Kidney (tissue), 14 donors: ENCODE data around the gene DRICH1. TPM values are rescaled to one million over a fixed set of nuclear protein-coding genes. Genes with fewer than 3 reads are reported as not detected.

Source experiments
- DNase-seq, 5 donors: peaks; one replicate each; pipeline ENCODE4 v3.0.0-alpha.2; 2013 to 2020
- FAIRE-seq: peaks from 2 replicates; lab custom pipeline; 2012; peaks lifted over from hg19 to GRCh38; lab: Jason Lieb, UNC
- H3K27ac ChIP-seq, 2 donors: one replicate each; pipeline ENCODE4 v1.7.0; 2013; ENCODE audit warnings: low read depth in 2 of 2, low read length in 2 of 2, inconsistent platforms in 1 of 2
- H3K27me3 ChIP-seq: one replicate; pipeline ENCODE4 v1.7.1; 2013; ENCODE audit warnings: low read length, inconsistent platforms; ENCODE audit not compliant: control insufficient read depth, insufficient read depth
- H3K36me3 ChIP-seq, 3 donors: one replicate each; pipeline versions ENCODE4 v1.7.0 to v1.7.1; 2013; ENCODE audit warnings: low read length in 3 of 3, control low read depth in 1 of 3, inconsistent platforms in 1 of 3; ENCODE audit not compliant: insufficient read depth in 3 of 3, control insufficient read depth in 2 of 3
- H3K4me1 ChIP-seq, 3 donors: one replicate each; pipeline versions ENCODE4 v1.7.0 to v1.7.1; 2013; ENCODE audit warnings: low read length in 3 of 3, inconsistent platforms in 1 of 3, low read depth in 1 of 3; ENCODE audit not compliant: control insufficient read depth in 2 of 3, insufficient read depth in 2 of 3
- H3K4me3 ChIP-seq, 3 donors: one replicate each; pipeline versions ENCODE4 v1.7.0 to v1.8.1; 2013; ENCODE audit warnings: low read length in 3 of 3, control low read depth in 1 of 3, inconsistent platforms in 1 of 3
- H3K9ac ChIP-seq, 3 donors: one replicate each; pipeline versions ENCODE4 v1.7.0 to v1.7.1; 2013; ENCODE audit warnings: low read length in 3 of 3, control low read depth in 1 of 3, inconsistent platforms in 1 of 3
- H3K9me3 ChIP-seq, 3 donors: one replicate each; pipeline versions ENCODE4 v1.7.0 to v1.7.1; 2013; ENCODE audit warnings: low read length in 3 of 3, control low read depth in 1 of 3, inconsistent platforms in 1 of 3; ENCODE audit not compliant: control insufficient read depth in 2 of 3, insufficient read depth in 1 of 3
- CTCF ChIP-seq: IDR thresholded peaks from 3 replicates; pipeline ENCODE4 v1.5.1; 2012; ENCODE audit warnings: mild to moderate bottlenecking, moderate library complexity, borderline replicate concordance; ENCODE audit not compliant: insufficient read depth; ENCODE audit errors: extremely low read depth
- intact Hi-C: fragments of 100-400 bp; cut with DNase I; formaldehyde crosslinking; loops from one replicate; pipeline ENCODE4 v1.11.1; 2022
- polyA plus RNA-seq: library from polyadenylated mRNA; stranded (reverse); fragments of 350-450 nt; fragmentation: Illumina TruSeq; extraction: RNeasy Lipid Tissue Mini Kit (QIAGEN cat#74804); gene quantifications from one replicate; pipeline ENCODE4 v1.2.3, GENCODE V29; 2014; ENCODE audit warnings: low read depth, low replicate concordance; ENCODE audit not compliant: insufficient read depth
- total RNA-seq: library from RNA; stranded (reverse); fragmentation: NEBNext Ultra II Directional; extraction: Animal tissue kit (Norgen Biotek cat#: 25700); gene quantifications from one replicate; pipeline ENCODE4 v1.2.1, GENCODE V29; 2021
- donor health status: control.
- donor health status: control.
- donor health status: control.
- donor health status: control.
- donor health status: control.
- donor health status: DM: yes; HTN: yes; CAD: no.
- donor health status: Normal renal cell carcinoma (clear cell type).

DRICH1 gene
- total and polyA plus RNA-seq, 2 donors from 2014 or later = 1.1 to 1.3 TPM

DNA sequence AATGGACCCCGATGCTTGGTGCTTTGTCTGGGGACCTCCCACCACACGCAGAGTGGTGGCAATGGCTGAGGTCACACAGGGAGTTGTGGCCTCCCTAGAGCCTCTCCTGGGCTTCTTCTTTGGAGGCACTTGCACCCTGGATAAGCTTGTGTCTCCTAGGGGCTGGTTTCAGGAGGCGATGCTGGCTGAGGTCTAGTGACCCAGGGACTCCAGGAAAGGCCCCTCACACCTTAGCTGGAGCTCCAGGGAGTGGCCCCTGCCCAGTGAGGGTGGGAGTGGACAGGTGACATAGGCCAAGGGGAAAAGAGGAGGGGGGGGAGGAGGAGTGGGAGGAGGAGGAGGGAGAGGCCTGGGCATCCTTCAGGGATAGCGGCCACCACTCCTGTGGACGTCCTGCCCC, 52.8 kb downstream of the DRICH1 start:
- Histone ChIP-seq H3K9ac (no peak overlapping the region), H3K4me1 (no peaks in the 10 kb centered on the region), H3K27ac (no peak overlapping the region), H3K27me3 (no peaks in the 10 kb centered on the region), H3K4me3 (no peak overlapping the region), H3K9me3 (no peaks in the 10 kb centered on the region), H3K36me3 (no peaks in the 10 kb centered on the region)
- DNase-seq = no peak
- no peak for FAIRE-seq
- intact Hi-C loops = no loop called here
- no peak for TF ChIP-seq CTCF

- intact Hi-C loops = no loop called here
- no peaks in the 10 kb centered on the region for H3K27me3 ChIP-seq
- TF ChIP-seq CTCF = no peak
- no peaks in the 10 kb centered on the region for H3K9me3 ChIP-seq
- FAIRE-seq (no peak), DNase-seq (no peak)
- H3K4me1 ChIP-seq = no peaks in the 10 kb centered on the region
- H3K4me3 ChIP-seq = no peak overlapping the region
- H3K9ac ChIP-seq = no peak overlapping the region
- no peak overlapping the region for H3K27ac ChIP-seq
- H3K36me3 ChIP-seq = no peaks in the 10 kb centered on the region
Observed at GRCh38 chr22:23578306-23578705, 53.8 kb downstream of the DRICH1 start.

GRCh38 chr22:23576681-23577080, 55.4 kb downstream of the DRICH1 start:
- TF ChIP-seq CTCF = no peak
- Histone ChIP-seq H3K4me3 (no peak overlapping the region), H3K4me1 (no peaks in the 10 kb centered on the region)

GRCh38 chr22:23575601-23576000, 56.5 kb downstream of the DRICH1 start:
- no peak overlapping the region for H3K27ac ChIP-seq

More at GRCh38 chr22:23576681-23577080, 55.4 kb downstream of the DRICH1 start:
- DNase-seq (no peak), FAIRE-seq (no peak)
- no peaks in the 10 kb centered on the region for H3K36me3 ChIP-seq
- intact Hi-C loops = no loop called here
- H3K27me3 ChIP-seq = no peaks in the 10 kb centered on the region
- no peak overlapping the region for H3K9ac ChIP-seq
- H3K9me3 ChIP-seq = no peaks in the 10 kb centered on the region
- no peak overlapping the region for H3K27ac ChIP-seq

More at GRCh38 chr22:23575601-23576000, 56.5 kb downstream of the DRICH1 start:
- no peak overlapping the region for H3K4me3 ChIP-seq
- no peak overlapping the region for H3K9ac ChIP-seq
- no peaks in the 10 kb centered on the region for H3K27me3 ChIP-seq
- FAIRE-seq (no peak), DNase-seq (peak in 1 of 5 donors; percentile 26)
- no peaks in the 10 kb centered on the region for H3K4me1 ChIP-seq
- H3K9me3 ChIP-seq = no peaks in the 10 kb centered on the region
- no peaks in the 10 kb centered on the region for H3K36me3 ChIP-seq
- intact Hi-C loops = no loop called here
- no peak for TF ChIP-seq CTCF
